PC-9 (cell line): Measurements from ENCODE around the gene GPR160. TPM values are rescaled to one million over a fixed set of nuclear protein-coding genes. Genes with fewer than 3 reads are reported as not detected.
A peak's percentile ranks its signal among the peaks of the same experiment; 100 is the strongest.

ENCODE experiments used
- BruUV-seq: library from RNA; stranded (reverse); fragments of 400-500 nt; replicated peaks from 2 replicates; lab custom pipeline; 2021; lab: Mats Ljungman, UMichigan
- CTCF ChIA-PET: fragments of 300-600 bp; sonication (Branson Sonifier 250); formaldehyde crosslinking; loops from one replicate; lab custom pipeline; 2022; ENCODE audit warnings: antibody characterized with exemption; lab: Charles Lee
- POLR2A ChIA-PET: fragments of 300-600 bp; sonication (Branson Sonifier 250); formaldehyde crosslinking; loops from one replicate; lab custom pipeline; 2022; ENCODE audit warnings: antibody characterized with exemption; ENCODE audit not compliant: unreplicated experiment; lab: Charles Lee
- DNase-seq, 2 experiments: peaks; one replicate each; pipeline versions ENCODE4 v3.0.0 to v3.0.0-alpha.2; 2015 to 2022; ENCODE audit warnings: mixed read lengths in 1 of 2
- H2AFZ ChIP-seq: fragments of 200-600 bp; sonication (generic); 2 replicates; pipeline ENCODE4 v1.8.1; 2017; ENCODE audit warnings: antibody characterized with exemption
- H3F3A ChIP-seq: fragments of 200-600 bp; sonication (generic); 2 replicates; pipeline ENCODE4 v1.8.1; 2017; ENCODE audit warnings: antibody characterized with exemption, mild to moderate bottlenecking, low read depth; ENCODE audit not compliant: insufficient read depth
- H3K27ac ChIP-seq: fragments of 200-600 bp; sonication (generic); 2 replicates; pipeline ENCODE4 v1.6.1; 2016; ENCODE audit warnings: mixed run types
- H3K27me3 ChIP-seq: fragments of 200-600 bp; sonication (generic); 2 replicates; pipeline ENCODE4 v1.6.1; 2016; ENCODE audit warnings: low read depth, mixed run types; ENCODE audit not compliant: insufficient read depth
- H3K36me3 ChIP-seq: fragments of 200-600 bp; sonication (generic); 2 replicates; pipeline ENCODE4 v1.6.1; 2016; ENCODE audit warnings: low read depth, mixed run types
- H3K4me1 ChIP-seq: fragments of 200-600 bp; sonication (generic); replicated peaks from 2 replicates; pipeline ENCODE4 v1.6.1; 2016; ENCODE audit warnings: mixed run types; ENCODE audit not compliant: insufficient read depth
- H3K4me2 ChIP-seq: fragments of 200-600 bp; sonication (generic); 2 replicates; pipeline ENCODE4 v1.6.1; 2017; ENCODE audit warnings: mixed run types
- H3K4me3 ChIP-seq: fragments of 200-600 bp; sonication (generic); 2 replicates; pipeline ENCODE4 v1.6.1; 2016; ENCODE audit warnings: mixed run types
- H3K79me2 ChIP-seq: fragments of 200-600 bp; sonication (generic); 2 replicates; pipeline ENCODE4 v1.6.1; 2017; ENCODE audit warnings: low read depth, mixed run types
- H3K9me2 ChIP-seq: fragments of 200-600 bp; sonication (generic); 2 replicates; pipeline ENCODE4 v1.8.1; 2017; ENCODE audit warnings: mild to moderate bottlenecking; ENCODE audit not compliant: insufficient read depth
- H3K9me3 ChIP-seq: fragments of 200-600 bp; sonication (generic); 2 replicates; pipeline ENCODE4 v1.8.1; 2016; ENCODE audit warnings: low read depth; ENCODE audit not compliant: insufficient read depth
- H4K20me1 ChIP-seq: fragments of 200-600 bp; sonication (generic); 2 replicates; pipeline ENCODE4 v1.8.1; 2017; ENCODE audit not compliant: insufficient read depth
- EZH2 ChIP-seq: fragments of 200-600 bp; sonication (generic); IDR thresholded peaks from 2 replicates; pipeline ENCODE4 v1.8.0; 2017; ENCODE audit warnings: antibody characterized with exemption, low read depth
- intact Hi-C: fragments of 100-400 bp; cut with micrococcal nuclease; formaldehyde crosslinking; loops from one replicate; pipeline ENCODE4 v1.10.0; 2022; ENCODE audit not compliant: unreplicated experiment
- total RNA-seq: library from RNA; stranded (reverse); gene quantifications from 2 replicates; pipeline ENCODE4 v1.2.3, GENCODE V29; 2021
- TF ChIP-seq, protein P1 (sequence below): fragments of 200-600 bp; sonication (generic); conservative IDR thresholded peaks from 2 replicates; pipeline ENCODE4 v1.6.1; 2017; ENCODE audit warnings: mixed run types, antibody characterized with exemption, mild to moderate bottlenecking, moderate library complexity

The GPR160 gene
- total RNA-seq, 1 experiment from 2014 or later = 12.6 TPM

DNA sequence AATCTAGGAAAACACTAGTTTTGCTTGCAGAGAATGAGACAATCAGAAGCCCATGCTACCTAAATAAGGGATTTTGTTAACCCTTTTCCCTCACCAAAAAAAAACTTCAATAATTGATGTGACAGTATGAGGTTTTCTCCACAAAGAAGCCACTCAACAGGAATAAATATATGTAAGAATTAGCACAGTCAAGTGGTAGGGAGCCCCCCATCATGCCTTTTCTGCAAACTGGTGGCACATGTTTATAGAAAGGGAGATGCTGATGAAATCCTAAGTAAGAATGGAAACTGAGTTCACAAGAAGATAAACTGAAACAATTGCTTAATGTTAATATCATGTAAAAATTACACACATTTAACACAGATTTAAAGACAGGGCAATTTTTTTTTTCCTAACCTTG, 92.7 kb downstream of the GPR160 start:
- ChIA-PET CTCF (no interaction called here), POLR2A (no interaction called here)
- Histone ChIP-seq H3K4me2 (no peak overlapping the region), H3K36me3 (peaks cover 40% of the 10 kb centered on the region), H3K9me2 (no peaks in the 10 kb centered on the region), H4K20me1 (no peaks in the 10 kb centered on the region; the same call in 1 of the 2 replicates), H3K79me2 (peaks cover 9% of the 10 kb centered on the region), H3F3A (peaks cover 22% of the 10 kb centered on the region), H3K4me3 (no peak overlapping the region), H2AFZ (no peak overlapping the region), H3K27ac (peak overlapping the region; percentile 35), H3K9me3 (no peaks in the 10 kb centered on the region), H3K4me1 (no peaks in the 10 kb centered on the region), H3K27me3 (no peaks in the 10 kb centered on the region)
- BruUV-seq = no TSS peak
- DNase-seq = no peak
- no peak for TF ChIP-seq EZH2
- TF ChIP-seq, protein P1, sequence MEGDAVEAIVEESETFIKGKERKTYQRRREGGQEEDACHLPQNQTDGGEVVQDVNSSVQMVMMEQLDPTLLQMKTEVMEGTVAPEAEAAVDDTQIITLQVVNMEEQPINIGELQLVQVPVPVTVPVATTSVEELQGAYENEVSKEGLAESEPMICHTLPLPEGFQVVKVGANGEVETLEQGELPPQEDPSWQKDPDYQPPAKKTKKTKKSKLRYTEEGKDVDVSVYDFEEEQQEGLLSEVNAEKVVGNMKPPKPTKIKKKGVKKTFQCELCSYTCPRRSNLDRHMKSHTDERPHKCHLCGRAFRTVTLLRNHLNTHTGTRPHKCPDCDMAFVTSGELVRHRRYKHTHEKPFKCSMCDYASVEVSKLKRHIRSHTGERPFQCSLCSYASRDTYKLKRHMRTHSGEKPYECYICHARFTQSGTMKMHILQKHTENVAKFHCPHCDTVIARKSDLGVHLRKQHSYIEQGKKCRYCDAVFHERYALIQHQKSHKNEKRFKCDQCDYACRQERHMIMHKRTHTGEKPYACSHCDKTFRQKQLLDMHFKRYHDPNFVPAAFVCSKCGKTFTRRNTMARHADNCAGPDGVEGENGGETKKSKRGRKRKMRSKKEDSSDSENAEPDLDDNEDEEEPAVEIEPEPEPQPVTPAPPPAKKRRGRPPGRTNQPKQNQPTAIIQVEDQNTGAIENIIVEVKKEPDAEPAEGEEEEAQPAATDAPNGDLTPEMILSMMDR = no peak
- intact Hi-C loops = no loop called here

GRCh38 chr3:170132335-170132734, 94.5 kb downstream of the GPR160 start:
- intact Hi-C loops = no loop called here
- H3K27ac ChIP-seq = no peak overlapping the region
- TF ChIP-seq, protein P1 = no peak
- no peak for TF ChIP-seq EZH2
- H3K9me3 ChIP-seq = no peaks in the 10 kb centered on the region
- H3K9me2 ChIP-seq = no peaks in the 10 kb centered on the region
- H3K4me3 ChIP-seq = no peak overlapping the region
- peaks cover 44% of the 10 kb centered on the region for H3K36me3 ChIP-seq
- H2AFZ ChIP-seq = no peak overlapping the region
- CTCF ChIA-PET = no interaction called here
- H3K4me1 ChIP-seq = no peaks in the 10 kb centered on the region
- no peaks in the 10 kb centered on the region for H3K27me3 ChIP-seq
- H4K20me1 ChIP-seq = no peaks in the 10 kb centered on the region; the same call in 1 of the 2 replicates
- no TSS peak for BruUV-seq
- H3K79me2 ChIP-seq = peaks cover 9% of the 10 kb centered on the region
- H3K4me2 ChIP-seq = no peak overlapping the region
- peaks cover 21% of the 10 kb centered on the region for H3F3A ChIP-seq
- no peak for DNase-seq
- POLR2A ChIA-PET = no interaction called here

Other genes with a start within 250 kb of the GPR160 start
- 1.3 TPM in 2 replicates for gene LRRIQ4, start 225.1 kb upstream of the GPR160 start, total RNA-seq
- 9.6 and 10.3 TPM in 2 replicates for gene LRRC34, start 225.1 kb upstream of the GPR160 start, total RNA-seq
- gene LRRC31, start 168.1 kb upstream of the GPR160 start, total RNA-seq = not detected in 2 replicates
- not detected in 2 replicates for gene SAMD7, start 126.4 kb upstream of the GPR160 start, total RNA-seq
- gene SEC62, start 71.2 kb upstream of the GPR160 start, total RNA-seq = 61.8 and 99.6 TPM in 2 replicates
- gene PHC3, start 143.7 kb downstream of the GPR160 start, total RNA-seq = 54.7 and 80.8 TPM in 2 replicates
- gene PRKCI, start 184.4 kb downstream of the GPR160 start, total RNA-seq = 85.4 and 104 TPM in 2 replicates